Measurements from ENCODE around the gene GMNN.

GRCh38 chr6:24832794-24833193 is 58.1 kb downstream of the GMNN start:
- no peak for TF ChIP-seq CTCF (conservative IDR thresholded peaks at IDR 0.05; ENCODE audit: low read length)
- TF ChIP-seq EZH2phosphoT487 (IDR thresholded peaks at IDR 0.05; ENCODE audit: borderline replicate concordance): no peak

Measured in Loucy (cell line).